GM19238 (cell line): ENCODE data around the gene LHFPL3.
"Not testable (repeated sequence)": the region's sequence is repeated elsewhere in the genome, so short reads cannot be mapped to it uniquely, and the experiment has no call there.

Source experiments
- DNase-seq: peaks from one replicate; pipeline ENCODE4 v3.0.0; 2011; ENCODE audit warnings: low spot score; ENCODE audit not compliant: insufficient read length

LHFPL3 gene

GRCh38 chr7:104328296-104328969 lies at the start of gene LHFPL3:
Gene LHFPL3, plus strand, starts transcription at chr7:104328603.
- no peak for DNase-seq

GRCh38 chr7:104281685-104282084 lies 46.7 kb upstream of the LHFPL3 start:
- DNase-seq: not testable (repeated sequence)

- DNase-seq: no peak
Observed at GRCh38 chr7:104286839-104287238, 41.6 kb upstream of the LHFPL3 start.

DNA sequence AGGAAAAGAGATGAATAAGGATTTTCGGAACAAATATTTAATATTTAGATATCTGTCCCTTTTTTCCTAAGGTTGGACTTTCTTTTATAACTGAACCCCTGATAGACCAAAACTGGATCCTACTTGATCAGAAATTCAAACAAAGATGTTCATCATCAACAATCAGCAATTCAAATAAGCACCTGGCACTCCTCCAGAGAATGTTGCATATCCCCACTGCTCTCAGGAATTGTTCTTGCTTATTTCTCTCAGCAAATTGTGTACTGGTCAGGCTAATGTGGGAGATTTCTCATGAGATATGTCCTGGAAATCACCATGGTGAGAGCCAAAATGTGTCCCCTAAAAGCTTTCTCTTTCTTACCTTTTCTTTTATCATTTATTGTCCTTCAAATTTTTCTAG lies 40.3 kb upstream of the LHFPL3 start:
- DNase-seq: no peak

GRCh38 chr7:104294291-104294690 lies 34.1 kb upstream of the LHFPL3 start:
- DNase-seq: no peak

GRCh38 chr7:104296266-104296665 lies 32.1 kb upstream of the LHFPL3 start:
- no peak for DNase-seq

- DNase-seq: no peak
Observed at GRCh38 chr7:104296900-104297299, 31.5 kb upstream of the LHFPL3 start.

DNA sequence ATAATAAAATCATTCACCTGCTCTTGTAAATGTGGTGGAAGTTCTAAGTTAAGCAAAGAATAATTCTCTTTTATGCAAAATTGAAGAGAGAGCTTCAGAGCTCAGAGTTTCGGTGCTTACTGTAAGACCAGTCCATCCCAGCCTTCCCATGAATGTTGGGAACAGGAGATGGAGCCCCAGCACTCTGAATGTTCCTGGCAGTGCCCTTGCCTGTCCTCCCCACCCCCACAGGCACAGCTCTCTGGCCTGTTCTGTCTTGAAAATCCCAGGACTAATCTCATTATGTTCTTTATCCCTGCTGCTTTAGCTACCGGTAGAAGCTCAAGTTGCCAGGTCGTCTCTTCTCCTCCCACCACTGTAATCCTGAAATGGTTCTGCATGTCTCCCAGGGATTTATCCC lies 29.1 kb upstream of the LHFPL3 start:
- DNase-seq: no peak

GRCh38 chr7:104299777-104300176 lies 28.6 kb upstream of the LHFPL3 start:
- DNase-seq: no peak

GRCh38 chr7:104306793-104307192 lies 21.6 kb upstream of the LHFPL3 start:
- DNase-seq: no peak

GRCh38 chr7:104317948-104318629 lies 10.3 kb upstream of the LHFPL3 start:
- DNase-seq: no peak

- DNase-seq: no peak
Observed at GRCh38 chr7:104327534-104327933, 869 bp upstream of the LHFPL3 start.

DNA sequence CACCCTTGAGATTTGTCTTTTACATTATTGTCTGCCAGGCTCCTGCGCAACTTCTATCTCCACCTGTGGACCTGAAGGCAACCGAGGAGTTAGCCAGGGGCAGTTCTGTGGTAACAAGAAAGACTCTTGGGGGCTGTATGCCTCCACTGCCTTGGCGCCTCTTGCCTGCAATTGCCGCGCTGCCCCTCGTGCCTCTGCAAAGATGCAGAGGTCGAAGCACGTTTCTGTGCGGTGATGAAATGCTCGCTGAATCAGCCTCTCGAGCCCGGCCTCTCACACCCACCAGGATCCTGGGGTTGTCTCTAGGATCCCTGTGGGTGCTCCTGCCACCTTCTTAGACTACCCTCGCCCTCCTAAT lies 486 bp upstream of the LHFPL3 start:
- no peak for DNase-seq

- no peak for DNase-seq
Observed at GRCh38 chr7:104328970-104329825, 795 bp downstream of the LHFPL3 start.

DNA sequence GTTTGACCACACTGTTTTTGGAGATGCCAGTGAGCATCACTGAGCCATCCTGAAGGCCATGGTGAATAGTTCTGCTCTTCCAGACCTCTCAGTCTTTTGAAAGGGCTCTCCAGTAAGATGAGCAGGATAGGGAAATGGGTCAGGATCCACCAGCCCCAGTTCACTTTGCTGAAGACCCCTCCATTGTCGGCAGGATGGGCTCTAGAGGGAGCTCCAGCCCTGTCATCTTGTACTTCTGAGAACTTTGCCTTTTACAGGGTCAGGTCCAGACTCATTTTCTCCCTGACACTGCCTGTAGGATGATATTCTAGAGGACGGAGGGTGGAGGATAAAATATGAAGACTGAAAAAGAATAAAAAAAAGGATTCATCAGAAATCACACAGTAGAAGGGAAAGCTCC lies 13.1 kb downstream of the LHFPL3 start:
- no peak for DNase-seq

DNA sequence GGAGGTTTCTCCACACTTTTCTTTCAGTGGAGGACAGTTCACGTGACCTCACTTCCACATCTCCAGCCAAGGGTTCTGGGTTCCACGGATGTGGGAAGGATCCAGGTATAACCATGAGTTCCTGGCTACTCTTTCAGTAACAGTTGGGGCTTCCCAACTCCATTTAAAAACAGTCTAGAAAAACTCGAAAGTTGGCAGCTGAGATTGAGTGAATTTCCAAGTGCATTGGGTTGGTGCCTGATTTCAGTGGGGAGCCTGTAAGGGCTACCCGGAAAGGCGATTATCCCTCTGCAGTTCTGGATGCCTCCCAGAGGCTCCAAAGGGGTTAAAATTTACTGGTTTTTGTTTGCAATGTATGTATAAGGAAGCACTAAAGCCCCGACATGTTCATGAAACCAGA lies 24.3 kb downstream of the LHFPL3 start:
- no peak for DNase-seq

DNA sequence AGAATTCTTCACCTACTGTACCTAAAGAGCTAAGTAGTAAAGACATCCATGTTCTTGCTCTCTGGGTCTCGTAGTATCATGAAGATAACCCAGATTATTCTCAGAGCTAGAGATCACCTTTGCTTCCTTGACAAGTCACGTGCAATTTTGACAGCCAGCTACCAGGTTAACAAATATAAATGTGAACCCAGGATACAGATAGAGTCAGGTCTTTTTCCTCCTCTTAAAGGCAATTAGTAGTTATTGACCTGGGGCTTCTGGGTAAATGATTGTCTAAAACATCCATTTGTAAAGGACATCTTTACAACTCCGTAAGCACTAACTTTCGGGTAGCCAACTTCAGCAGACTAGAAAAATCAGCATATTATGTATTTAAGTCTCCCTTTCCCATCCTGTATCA lies 28.8 kb downstream of the LHFPL3 start:
- no peak for DNase-seq

GRCh38 chr7:104358446-104359132 lies 30.2 kb downstream of the LHFPL3 start:
- DNase-seq: no peak

- DNase-seq: no peak
Observed at GRCh38 chr7:104362756-104363155, 34.4 kb downstream of the LHFPL3 start.

GRCh38 chr7:104363355-104363754 lies 35.0 kb downstream of the LHFPL3 start:
- DNase-seq: no peak

GRCh38 chr7:104366390-104366789 lies 38.0 kb downstream of the LHFPL3 start:
- no peak for DNase-seq

DNA sequence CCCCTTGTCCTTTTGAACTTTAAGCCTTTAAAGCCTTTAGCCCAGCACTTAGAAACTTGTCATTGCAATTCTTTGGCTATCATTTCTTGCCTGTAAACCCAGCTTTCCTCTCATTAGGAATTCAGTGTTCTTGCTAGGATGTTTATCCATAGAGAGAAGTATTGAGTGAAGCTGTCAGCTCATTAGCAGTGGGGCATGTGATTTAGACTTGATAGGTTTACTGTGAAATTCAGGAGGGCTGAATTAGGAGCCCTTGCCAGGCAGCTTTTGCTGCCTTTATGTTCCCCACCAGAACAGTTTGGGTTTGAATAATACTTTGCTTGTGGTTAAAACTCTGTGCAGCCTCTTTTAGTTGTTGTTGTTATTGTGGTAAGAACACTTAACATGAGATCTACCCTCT lies 39.5 kb downstream of the LHFPL3 start:
- no peak for DNase-seq
